CD4-positive, alpha-beta T cell treated with Interferon gamma for 1 hour (primary cell): ENCODE data around the gene PSMD10.

ENCODE experiments used
- DNase-seq: peaks from one replicate; pipeline ENCODE4 v3.0.0-alpha.2; 2020

The PSMD10 gene

GRCh38 chrX:108070891-108071290 lies 20.5 kb downstream of the PSMD10 start:
- DNase-seq, result no peak

DNA sequence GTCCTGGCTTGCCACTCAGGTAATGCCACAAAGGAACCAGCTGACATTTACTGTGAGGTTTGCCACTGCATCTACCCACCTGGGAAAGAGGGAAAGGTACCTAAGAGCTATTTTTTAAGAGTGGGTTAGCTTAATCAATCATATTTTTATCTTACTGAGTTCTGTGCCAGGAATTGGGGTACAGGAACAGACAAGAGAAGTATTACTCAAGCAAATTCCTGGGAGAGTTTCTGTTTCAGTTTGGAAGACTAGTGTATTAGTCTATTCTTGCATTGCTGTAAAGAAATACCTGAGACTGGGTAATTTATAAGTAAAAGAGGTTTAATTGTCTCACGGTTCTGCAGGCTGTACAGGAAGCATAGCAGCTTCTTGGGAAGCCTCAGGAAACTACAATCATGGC lies 23.2 kb downstream of the PSMD10 start:
- DNase-seq, result no peak

DNA sequence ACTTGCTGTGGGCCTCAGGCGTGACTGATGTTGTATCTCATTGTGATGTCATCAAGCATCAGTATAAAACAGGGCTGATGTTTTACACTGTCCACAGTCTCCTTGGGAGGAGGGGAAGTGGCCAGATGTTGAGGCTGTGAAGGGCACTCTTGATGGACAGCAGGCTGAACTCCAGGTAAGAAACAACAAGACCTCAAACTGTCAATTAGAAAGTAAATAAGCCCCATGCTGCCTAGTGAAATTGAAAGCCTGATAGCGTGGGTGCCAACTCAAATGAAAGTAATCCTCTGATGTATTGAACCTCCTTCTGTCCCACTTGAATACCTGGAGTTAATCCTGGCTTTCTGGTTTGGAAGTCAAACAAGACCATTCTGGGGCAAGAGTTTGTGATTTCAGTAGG lies 26.7 kb downstream of the PSMD10 start:
- DNase-seq, result no peak

DNA sequence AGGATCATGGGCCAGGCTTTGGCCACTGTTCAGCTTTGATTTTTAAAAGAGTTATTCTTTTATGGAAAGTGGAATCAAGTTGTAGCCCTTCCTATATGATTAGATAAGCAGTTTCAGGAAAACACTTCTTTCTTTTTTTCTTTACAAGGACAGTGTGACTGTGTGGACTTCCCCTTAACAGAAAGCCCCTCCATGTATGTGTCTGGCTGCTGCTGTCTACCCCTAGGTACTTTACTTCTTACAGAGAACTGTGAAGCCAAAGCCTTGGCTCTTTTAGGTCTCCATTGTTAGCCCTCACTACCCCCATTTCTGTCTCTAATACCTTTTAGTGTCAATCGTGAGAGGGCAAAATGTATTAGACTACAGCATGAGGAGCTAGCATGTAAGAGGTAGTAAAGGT lies 27.3 kb downstream of the PSMD10 start:
- DNase-seq, result no peak

- no peak for DNase-seq
Observed at GRCh38 chrX:108059801-108060200, 31.5 kb downstream of the PSMD10 start.

GRCh38 chrX:108055546-108055945 lies 35.8 kb downstream of the PSMD10 start:
- no peak for DNase-seq

DNA sequence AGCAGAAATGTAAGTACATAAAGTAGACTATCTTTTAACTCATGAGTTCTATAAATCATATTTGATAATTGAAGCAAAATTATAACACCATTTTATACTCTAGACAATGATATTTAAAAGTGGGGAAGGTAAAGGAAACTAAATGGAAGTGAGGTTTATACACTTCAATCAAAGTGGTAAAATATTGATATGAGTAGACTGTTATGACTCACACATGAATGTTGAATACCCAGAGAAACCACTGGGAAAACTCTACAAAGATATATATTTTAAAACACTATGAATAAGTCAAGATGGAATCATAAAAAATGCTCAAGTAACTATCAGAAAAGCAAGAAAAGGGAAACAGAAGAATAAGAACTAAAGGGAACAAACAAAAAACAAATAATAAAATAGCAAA lies 38.1 kb downstream of the PSMD10 start:
- no peak for DNase-seq

- no peak for DNase-seq
Observed at GRCh38 chrX:108049649-108050048, 41.7 kb downstream of the PSMD10 start.

DNA sequence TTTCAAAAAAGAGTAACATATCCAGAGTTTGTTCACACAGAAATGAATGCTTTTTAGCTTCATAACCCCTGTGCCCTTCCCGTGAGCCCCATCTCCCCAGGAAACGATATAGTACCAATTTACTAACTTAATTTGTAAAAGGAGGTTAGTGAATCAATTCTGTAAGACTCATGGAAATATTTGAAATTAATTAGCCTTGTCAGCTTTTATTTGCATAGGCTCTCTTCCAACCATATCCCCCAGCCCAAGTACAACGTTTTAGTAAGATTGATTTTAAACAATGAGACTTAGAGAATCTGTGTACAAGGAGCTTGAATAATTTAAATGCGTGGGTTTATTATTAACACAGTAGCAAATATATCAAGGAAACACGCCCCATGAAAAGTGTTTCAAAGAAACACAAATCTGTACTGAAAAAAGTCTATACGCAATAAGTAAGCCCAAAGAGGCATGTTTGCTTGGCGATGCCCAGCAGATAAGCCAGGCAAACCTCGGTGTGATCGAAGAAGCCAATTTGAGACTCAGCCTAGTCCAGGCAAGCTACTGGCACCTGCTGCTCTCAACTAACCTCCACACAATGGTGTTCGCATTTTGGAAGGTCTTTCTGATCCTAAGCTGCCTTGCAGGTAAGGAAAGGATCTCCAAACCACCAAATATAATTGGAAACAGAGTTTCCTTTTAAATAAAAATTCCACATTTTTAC lies 46.6 kb downstream of the PSMD10 start, which contains the start of gene VSIG1:
TSS of gene VSIG1 (plus strand) at position 512 of the 703 bp plus-strand sequence. CDS start at position 578, 66 bp downstream.
- no peak for DNase-seq

DNA sequence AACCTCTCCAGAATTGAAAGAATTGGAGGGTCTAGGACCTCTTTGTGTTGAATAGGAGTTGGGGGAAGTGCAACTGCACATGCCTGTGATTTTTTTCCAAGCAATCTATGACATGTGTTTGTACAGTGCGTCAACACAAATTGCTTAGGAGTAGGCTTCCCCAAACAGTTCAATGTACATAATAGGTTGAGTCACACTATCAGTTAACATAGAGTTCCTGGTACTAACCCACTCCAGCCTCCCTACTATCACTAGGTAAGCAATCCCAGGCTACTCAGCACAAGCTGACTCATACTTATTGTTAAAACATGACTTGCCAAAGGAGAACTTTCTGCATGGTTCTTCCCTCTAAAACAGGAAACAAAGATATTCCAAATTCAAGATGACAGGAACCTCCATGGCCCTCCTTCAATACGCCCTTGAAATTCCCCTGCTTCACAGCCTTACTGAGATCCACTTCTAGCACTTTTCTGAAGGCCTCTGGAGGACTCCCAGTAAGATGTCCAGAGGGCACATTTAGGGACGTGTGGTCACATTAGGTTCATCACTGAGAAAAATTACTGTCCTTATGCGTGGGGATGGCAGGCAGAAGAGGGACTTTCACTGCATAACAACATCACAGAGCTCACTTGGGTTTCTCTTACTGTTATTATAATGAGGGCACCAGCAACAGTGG lies 54.9 kb downstream of the PSMD10 start:
- DNase-seq, result no peak

DNA sequence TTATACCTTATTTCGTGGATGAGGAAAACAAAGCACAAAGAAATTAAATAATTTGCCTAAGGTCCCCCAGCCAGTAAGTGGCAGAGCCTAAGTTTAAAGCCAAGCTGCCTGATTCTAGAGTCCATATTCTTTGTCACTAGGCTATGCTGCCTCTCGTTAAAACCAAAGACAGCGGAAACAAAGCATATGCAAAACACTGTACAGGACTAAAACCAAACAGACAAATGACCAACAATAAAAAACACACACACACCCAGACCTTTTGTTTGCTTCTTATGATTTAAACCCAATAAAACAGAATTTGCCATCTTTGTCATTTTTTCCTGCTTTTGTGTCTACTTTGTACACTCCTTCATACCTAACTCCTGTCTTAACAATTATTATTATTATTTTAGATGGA lies 56.6 kb downstream of the PSMD10 start:
- no peak for DNase-seq
